Stimulated activated naive CD8-positive, alpha-beta T cell treated with anti-CD3 and anti-CD28 coated beads, Interleukin-15, Interleukin-2, amounts not matched to agents 100 ng/mL and 50 ng/mL, for 24 hours (primary cell): ENCODE data around the gene CD209.

Experiments
- H3K27ac Mint-ChIP-seq: one replicate; pipeline ENCODE4 v1.8.0; 2021; ENCODE audit warnings: mild to moderate bottlenecking, mixed read lengths
- H3K27me3 Mint-ChIP-seq: one replicate; pipeline ENCODE4 v1.8.0; 2021; ENCODE audit warnings: mixed read lengths
- H3K36me3 Mint-ChIP-seq: one replicate; pipeline ENCODE4 v1.8.0; 2021; ENCODE audit warnings: low read depth, mixed read lengths
- H3K4me1 Mint-ChIP-seq: one replicate; pipeline ENCODE4 v1.8.0; 2021; ENCODE audit warnings: low read depth, mixed read lengths
- H3K4me3 Mint-ChIP-seq: one replicate; pipeline ENCODE4 v1.8.0; 2021; ENCODE audit warnings: mild to moderate bottlenecking, mixed read lengths
- H3K9me3 Mint-ChIP-seq: one replicate; pipeline ENCODE4 v1.8.0; 2021; ENCODE audit warnings: mixed read lengths

Gene CD209

DNA sequence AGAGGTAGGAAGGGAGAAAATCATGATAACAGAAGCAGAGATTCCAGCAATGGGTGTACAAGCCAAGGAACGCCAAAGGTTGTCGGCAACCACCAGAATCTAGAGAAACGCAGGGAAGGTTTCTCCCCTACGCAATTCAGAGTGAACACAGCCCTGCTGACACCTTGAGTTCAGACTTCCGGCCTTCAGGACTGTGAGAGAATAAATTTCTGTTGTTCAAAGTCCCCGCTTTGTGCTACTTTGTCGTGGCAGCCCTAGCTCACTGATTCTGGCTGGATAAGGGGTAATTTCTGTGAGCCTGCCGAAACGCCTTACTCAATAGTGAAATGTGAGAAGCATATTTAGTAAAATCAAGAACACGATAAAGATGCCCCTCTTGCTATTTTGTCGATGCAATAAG, 10.1 kb downstream of the CD209 start:
- no peaks in the 10 kb centered on the region for H3K36me3 Mint-ChIP-seq
- no peak overlapping the region for H3K4me3 Mint-ChIP-seq
- H3K27me3 Mint-ChIP-seq, result peaks cover 48% of the 10 kb centered on the region
- peaks cover 15% of the 10 kb centered on the region for H3K4me1 Mint-ChIP-seq
- H3K9me3 Mint-ChIP-seq, result no peaks in the 10 kb centered on the region
- no peak overlapping the region for H3K27ac Mint-ChIP-seq

DNA sequence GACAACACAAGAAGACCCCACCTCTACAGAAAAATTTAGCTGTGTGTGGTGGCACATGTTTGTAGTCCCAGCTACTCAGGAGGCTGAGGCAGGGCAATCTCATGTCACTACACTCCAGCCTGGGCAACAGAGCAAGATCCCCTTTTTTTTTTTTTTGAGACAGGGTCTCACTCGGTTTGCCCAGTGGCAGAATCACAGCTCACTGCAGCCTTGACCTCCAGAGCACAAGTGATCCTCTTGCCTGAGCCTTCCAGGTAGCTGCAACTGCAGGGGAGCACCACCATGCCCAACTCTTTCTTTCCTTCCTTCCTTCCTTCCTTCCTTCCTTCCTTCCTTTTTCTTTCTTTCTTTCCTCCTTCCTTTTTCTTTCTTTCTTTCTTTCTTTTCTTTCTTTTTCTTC, 11.2 kb downstream of the CD209 start:
- H3K27ac Mint-ChIP-seq, result no peak overlapping the region
- no peaks in the 10 kb centered on the region for H3K9me3 Mint-ChIP-seq
- peaks cover 53% of the 10 kb centered on the region for H3K27me3 Mint-ChIP-seq
- H3K4me3 Mint-ChIP-seq, result no peak overlapping the region
- H3K4me1 Mint-ChIP-seq, result peaks cover 15% of the 10 kb centered on the region
- no peaks in the 10 kb centered on the region for H3K36me3 Mint-ChIP-seq

DNA sequence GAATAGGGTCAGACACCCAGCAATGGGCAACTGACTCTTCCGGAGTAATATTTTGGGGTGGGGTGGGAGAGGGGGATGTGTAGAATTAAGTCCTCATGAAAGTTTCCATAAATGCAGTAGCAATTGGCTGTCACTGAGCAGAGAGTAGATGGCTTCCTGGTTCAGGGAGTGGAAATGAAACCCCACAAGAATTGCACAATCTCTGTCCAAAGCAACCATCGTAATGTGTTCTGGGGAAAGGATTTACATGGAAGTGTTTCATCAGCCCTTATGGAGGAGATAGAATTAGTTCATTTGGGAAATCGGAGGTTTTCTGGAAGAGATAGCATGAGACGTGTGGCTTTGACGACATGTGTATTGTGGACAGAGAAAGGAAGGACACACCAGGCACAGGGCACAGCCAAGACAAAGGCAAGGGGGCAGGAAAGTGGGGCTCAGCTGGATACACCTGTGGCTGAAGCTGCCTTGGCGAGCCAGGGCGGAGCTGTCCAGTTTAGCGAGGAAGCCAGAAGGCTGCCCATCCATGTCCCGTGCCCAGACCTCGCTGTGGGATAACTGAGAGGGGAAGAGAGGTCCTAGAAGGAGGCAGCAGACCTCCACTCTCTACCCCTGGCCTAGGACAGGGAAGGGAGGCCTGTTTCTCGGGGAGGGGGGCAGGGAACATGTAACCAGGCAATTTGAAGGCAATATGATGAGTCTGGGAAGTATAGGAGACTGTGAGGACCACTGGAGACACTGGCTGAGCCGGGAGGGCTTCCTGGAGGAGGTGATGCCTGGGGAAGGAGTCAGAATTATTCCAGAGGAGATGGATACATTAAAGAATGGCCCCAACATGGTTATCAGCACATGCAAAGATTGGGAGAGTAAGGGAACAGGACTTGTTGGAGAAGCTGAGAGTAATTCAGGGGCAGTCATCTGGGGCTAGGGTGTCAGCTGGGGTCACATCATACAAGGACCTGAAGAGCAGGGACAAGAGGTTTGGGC, 12.8 kb downstream of the CD209 start:
- H3K9me3 Mint-ChIP-seq, result no peaks in the 10 kb centered on the region
- no peak overlapping the region for H3K4me3 Mint-ChIP-seq
- peaks cover 47% of the 10 kb centered on the region for H3K27me3 Mint-ChIP-seq

DNA sequence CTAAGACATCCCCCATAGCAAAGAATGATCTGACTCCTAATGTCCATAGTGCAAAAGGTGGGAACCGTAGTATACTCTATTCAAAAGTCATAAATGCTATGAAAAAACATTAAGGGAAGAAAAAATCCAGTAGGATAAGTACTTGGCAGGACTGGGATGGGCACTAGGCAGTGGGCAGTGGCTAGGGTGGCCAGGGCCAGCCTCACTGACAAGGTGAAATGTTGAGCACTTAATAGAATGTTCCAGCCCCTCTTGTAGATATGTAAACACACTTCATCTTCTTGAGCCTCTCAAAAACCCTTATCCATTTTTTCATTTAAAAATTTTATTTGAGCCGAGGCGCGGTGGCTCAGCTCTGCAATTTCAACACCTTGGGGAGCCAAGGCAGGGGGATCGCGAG, 14.0 kb downstream of the CD209 start:
- Mint-ChIP-seq H3K27ac (no peak overlapping the region), H3K4me3 (no peak overlapping the region), H3K27me3 (peaks cover 54% of the 10 kb centered on the region), H3K9me3 (no peaks in the 10 kb centered on the region), H3K36me3 (no peaks in the 10 kb centered on the region), H3K4me1 (peaks cover 32% of the 10 kb centered on the region)

More for the DNA sequence above, 12.8 kb downstream of the CD209 start:
- H3K27ac Mint-ChIP-seq, result no peak overlapping the region
- peaks cover 25% of the 10 kb centered on the region for H3K4me1 Mint-ChIP-seq
- no peaks in the 10 kb centered on the region for H3K36me3 Mint-ChIP-seq

DNA sequence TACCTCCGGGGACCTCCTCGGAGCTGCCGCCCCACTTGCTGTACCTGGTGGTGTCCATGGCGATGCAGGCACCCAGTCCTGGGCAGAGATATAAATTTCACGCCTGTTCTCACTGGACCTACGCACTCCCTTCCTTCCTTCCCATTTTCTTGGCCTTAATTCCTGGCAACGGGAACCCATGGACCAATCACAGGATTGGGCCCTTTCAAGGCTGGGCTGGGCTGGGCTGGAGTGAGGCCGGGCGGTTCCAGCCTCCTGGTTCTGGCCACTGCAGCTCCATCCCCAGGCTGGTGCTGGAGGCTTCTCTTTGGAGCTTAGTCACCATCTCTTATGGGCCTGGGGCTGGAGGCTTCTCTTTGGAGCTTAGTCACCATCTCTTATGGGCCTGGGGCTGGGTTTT, 15.3 kb downstream of the CD209 start, which contains the start of gene CLEC4G:
Gene CLEC4G, minus strand, starts transcription at position 66 of the 400 bp plus-strand sequence. Its CDS starts 8 bp downstream, at position 58.
- peaks cover 21% of the 10 kb centered on the region for H3K4me1 Mint-ChIP-seq
- no peaks in the 10 kb centered on the region for H3K36me3 Mint-ChIP-seq
- no peak within 1 kb of the TSS for H3K27ac Mint-ChIP-seq
- H3K9me3 Mint-ChIP-seq, result no peaks in the 10 kb centered on the region
- peaks cover 63% of the 10 kb centered on the region for H3K27me3 Mint-ChIP-seq
- H3K4me3 Mint-ChIP-seq, result no peak within 1 kb of the TSS

GRCh38 chr19:7731615-7732014, 15.7 kb downstream of the CD209 start:
- no peaks in the 10 kb centered on the region for H3K36me3 Mint-ChIP-seq
- H3K4me3 Mint-ChIP-seq, result no peak overlapping the region
- peaks cover 62% of the 10 kb centered on the region for H3K27me3 Mint-ChIP-seq
- H3K27ac Mint-ChIP-seq, result no peak overlapping the region
- H3K4me1 Mint-ChIP-seq, result peaks cover 21% of the 10 kb centered on the region
- no peaks in the 10 kb centered on the region for H3K9me3 Mint-ChIP-seq

- Mint-ChIP-seq H3K27me3 (peaks cover 60% of the 10 kb centered on the region), H3K27ac (no peak overlapping the region), H3K36me3 (no peaks in the 10 kb centered on the region), H3K4me1 (peaks cover 21% of the 10 kb centered on the region), H3K9me3 (no peaks in the 10 kb centered on the region), H3K4me3 (no peak overlapping the region)
These were observed 16.1 kb downstream of the CD209 start for GRCh38 chr19:7731218-7731595.

- peaks cover 21% of the 10 kb centered on the region for H3K4me1 Mint-ChIP-seq
- H3K27ac Mint-ChIP-seq, result no peak overlapping the region
- H3K27me3 Mint-ChIP-seq, result peaks cover 54% of the 10 kb centered on the region
- no peaks in the 10 kb centered on the region for H3K9me3 Mint-ChIP-seq
- no peak overlapping the region for H3K4me3 Mint-ChIP-seq
- no peaks in the 10 kb centered on the region for H3K36me3 Mint-ChIP-seq
These were observed 16.8 kb downstream of the CD209 start for GRCh38 chr19:7730286-7731217.

DNA sequence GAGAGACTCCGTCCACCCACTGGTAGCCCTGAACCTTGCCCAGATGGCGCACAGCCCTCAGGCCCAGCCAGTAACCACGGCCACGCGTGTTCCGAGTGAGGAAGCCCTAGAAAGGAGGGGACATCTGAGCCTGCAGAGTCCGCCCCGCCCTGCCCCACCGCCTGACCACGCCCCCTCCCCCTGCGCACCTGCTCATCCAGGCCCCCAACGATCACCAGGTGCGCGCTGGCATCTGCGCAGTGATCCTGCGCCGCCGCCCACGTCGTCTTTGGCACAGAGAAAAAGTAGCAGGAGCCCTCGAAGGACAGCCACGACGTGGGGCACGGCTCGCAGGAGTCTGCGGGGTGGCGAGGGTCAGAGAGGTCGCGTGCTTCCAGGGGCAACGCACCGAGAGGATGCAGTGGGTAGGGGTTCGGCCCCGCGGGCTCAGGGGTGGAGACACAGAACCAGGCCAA, 17.5 kb downstream of the CD209 start:
- peaks cover 21% of the 10 kb centered on the region for H3K4me1 Mint-ChIP-seq

GRCh38 chr19:7729211-7729610, 18.1 kb downstream of the CD209 start:
- H3K27ac Mint-ChIP-seq, result no peak overlapping the region
- H3K4me1 Mint-ChIP-seq, result peaks cover 19% of the 10 kb centered on the region
- peaks cover 50% of the 10 kb centered on the region for H3K27me3 Mint-ChIP-seq
- no peaks in the 10 kb centered on the region for H3K36me3 Mint-ChIP-seq
- no peaks in the 10 kb centered on the region for H3K9me3 Mint-ChIP-seq
- H3K4me3 Mint-ChIP-seq, result no peak overlapping the region

More for the DNA sequence above, 17.5 kb downstream of the CD209 start:
- H3K36me3 Mint-ChIP-seq, result no peaks in the 10 kb centered on the region
- H3K27ac Mint-ChIP-seq, result no peak overlapping the region
- peaks cover 50% of the 10 kb centered on the region for H3K27me3 Mint-ChIP-seq
- H3K4me3 Mint-ChIP-seq, result peak overlapping the region; percentile 39
- no peaks in the 10 kb centered on the region for H3K9me3 Mint-ChIP-seq

GRCh38 chr19:7725791-7726190, 21.5 kb downstream of the CD209 start:
- Mint-ChIP-seq H3K4me3 (no peak overlapping the region), H3K27ac (no peak overlapping the region), H3K9me3 (no peaks in the 10 kb centered on the region), H3K36me3 (no peaks in the 10 kb centered on the region), H3K4me1 (peaks cover 17% of the 10 kb centered on the region), H3K27me3 (peaks cover 34% of the 10 kb centered on the region)

DNA sequence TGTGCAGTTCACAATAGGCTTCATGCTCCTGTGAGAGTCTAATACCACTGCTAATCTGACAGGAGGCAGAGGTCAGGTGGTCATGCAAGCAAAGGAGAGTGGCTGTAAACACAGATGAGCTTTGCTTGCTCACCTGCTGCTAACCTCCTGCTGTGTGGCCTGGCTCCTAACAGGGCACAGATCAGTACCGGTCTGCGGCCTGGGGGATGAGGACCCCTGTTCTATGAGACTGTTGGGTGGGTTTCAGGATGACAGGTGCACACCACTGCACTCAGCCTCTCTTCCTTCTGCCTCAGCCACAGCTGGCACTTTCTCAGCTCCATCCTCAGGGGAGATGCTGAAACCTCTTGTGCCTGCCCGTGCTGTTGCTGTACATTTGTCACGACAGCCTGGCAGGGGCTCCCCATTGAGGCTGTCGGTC, 25.1 kb downstream of the CD209 start:
- Mint-ChIP-seq H3K4me3 (no peak overlapping the region), H3K4me1 (peaks cover 20% of the 10 kb centered on the region), H3K27ac (no peak overlapping the region), H3K9me3 (no peaks in the 10 kb centered on the region), H3K27me3 (peaks cover 4% of the 10 kb centered on the region), H3K36me3 (no peaks in the 10 kb centered on the region)

DNA sequence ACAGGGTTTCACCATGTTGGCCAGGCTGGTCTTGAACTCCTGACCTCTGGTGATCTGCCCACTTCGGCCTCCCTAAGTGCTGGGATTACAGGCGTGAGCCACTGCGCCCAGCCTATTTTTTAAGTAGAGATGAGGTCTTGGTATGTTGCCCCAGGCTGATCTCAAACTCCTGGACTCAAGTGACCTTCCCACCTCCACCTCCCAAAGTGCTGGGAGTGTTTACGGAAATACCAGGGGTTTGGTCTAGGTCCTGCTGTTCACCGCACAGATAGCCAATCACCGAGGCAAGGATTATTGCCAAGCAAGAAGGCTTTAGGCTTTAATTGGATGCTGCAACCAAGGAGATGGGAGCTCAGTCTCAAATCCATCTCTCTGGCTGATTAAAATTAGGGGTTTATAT, 27.0 kb downstream of the CD209 start:
- Mint-ChIP-seq H3K27me3 (no peaks in the 10 kb centered on the region), H3K36me3 (no peaks in the 10 kb centered on the region), H3K4me3 (no peak overlapping the region), H3K27ac (no peak overlapping the region), H3K4me1 (peaks cover 33% of the 10 kb centered on the region), H3K9me3 (no peaks in the 10 kb centered on the region)

GRCh38 chr19:7718668-7719067, 28.7 kb downstream of the CD209 start:
- Mint-ChIP-seq H3K27ac (peak overlapping the region; percentile 70), H3K4me1 (peaks cover 49% of the 10 kb centered on the region), H3K9me3 (no peaks in the 10 kb centered on the region), H3K27me3 (no peaks in the 10 kb centered on the region), H3K36me3 (no peaks in the 10 kb centered on the region), H3K4me3 (peak overlapping the region; percentile 51)

- Mint-ChIP-seq H3K36me3 (no peaks in the 10 kb centered on the region), H3K4me1 (peaks cover 52% of the 10 kb centered on the region), H3K9me3 (no peaks in the 10 kb centered on the region), H3K4me3 (no peak overlapping the region), H3K27ac (no peak overlapping the region), H3K27me3 (no peaks in the 10 kb centered on the region)
These were observed 30.6 kb downstream of the CD209 start for GRCh38 chr19:7716762-7717161.
